Astrocyte (in vitro differentiated cells and primary cell): ENCODE measurements around the gene LRRC4. TPM values are rescaled to one million over a fixed set of nuclear protein-coding genes. Genes with fewer than 3 reads are reported as not detected.

Experiments used
- DNase-seq: peaks from one replicate; pipeline ENCODE4 v3.0.0-alpha.2; 2010; ENCODE audit warnings: low read depth
- FAIRE-seq: peaks from 2 replicates; lab custom pipeline; 2011; peaks lifted over from hg19 to GRCh38; lab: Jason Lieb, UNC
- H2AFZ ChIP-seq: 2 replicates; pipeline ENCODE4 v1.6.0; 2012; ENCODE audit warnings: low read depth, low read length, inconsistent platforms
- H3K27ac ChIP-seq: 2 replicates; pipeline ENCODE4 v1.5.1; 2011; ENCODE audit warnings: low read depth, low read length, inconsistent platforms
- H3K27me3 ChIP-seq: 2 replicates; pipeline ENCODE4 v1.6.0; 2011; ENCODE audit warnings: low read length, inconsistent platforms; ENCODE audit not compliant: insufficient read depth
- H3K36me3 ChIP-seq: 2 replicates; pipeline ENCODE4 v1.5.1; 2011; ENCODE audit warnings: low read length, inconsistent platforms; ENCODE audit not compliant: insufficient read depth
- H3K4me1 ChIP-seq: 2 replicates; pipeline ENCODE4 v1.5.1; 2011; ENCODE audit warnings: low read length, inconsistent platforms; ENCODE audit not compliant: insufficient read depth
- H3K4me2 ChIP-seq: 2 replicates; pipeline ENCODE4 v1.6.0; 2012; ENCODE audit warnings: low read length, inconsistent platforms
- H3K4me3 ChIP-seq: 2 replicates; pipeline ENCODE4 v1.5.1; 2011; ENCODE audit warnings: low read depth, mild to moderate bottlenecking, low read length, inconsistent platforms; ENCODE audit not compliant: insufficient read depth
- H3K79me2 ChIP-seq: 2 replicates; pipeline ENCODE4 v1.6.0; 2012; ENCODE audit warnings: mild to moderate bottlenecking, low read length, inconsistent platforms; ENCODE audit not compliant: insufficient read depth
- H3K9ac ChIP-seq: 2 replicates; pipeline ENCODE4 v1.6.0; 2012; ENCODE audit warnings: mild to moderate bottlenecking, low read length, inconsistent platforms
- H3K9me3 ChIP-seq: 2 replicates; pipeline ENCODE4 v1.5.1; 2012; ENCODE audit warnings: low read depth, mild to moderate bottlenecking, low read length, inconsistent platforms; ENCODE audit not compliant: insufficient read depth
- H4K20me1 ChIP-seq: 2 replicates; pipeline ENCODE4 v1.6.0; 2012; ENCODE audit warnings: low read length, inconsistent platforms; ENCODE audit not compliant: insufficient read depth
- H3K27ac Mint-ChIP-seq: one replicate; pipeline ENCODE4 v1.8.0; 2021; ENCODE audit warnings: mild to moderate bottlenecking, mixed read lengths; ENCODE audit not compliant: unreplicated experiment
- H3K27me3 Mint-ChIP-seq: one replicate; pipeline ENCODE4 v1.8.0; 2021; ENCODE audit warnings: low read depth, mixed read lengths; ENCODE audit not compliant: unreplicated experiment
- H3K36me3 Mint-ChIP-seq: one replicate; pipeline ENCODE4 v1.8.0; 2021; ENCODE audit warnings: low read depth, mixed read lengths; ENCODE audit not compliant: unreplicated experiment
- H3K4me1 Mint-ChIP-seq: one replicate; pipeline ENCODE4 v1.8.0; 2021; ENCODE audit warnings: low read depth, mixed read lengths; ENCODE audit not compliant: unreplicated experiment
- H3K4me3 Mint-ChIP-seq: one replicate; pipeline ENCODE4 v1.8.0; 2021; ENCODE audit warnings: mild to moderate bottlenecking, moderate library complexity, mixed read lengths; ENCODE audit not compliant: unreplicated experiment
- H3K9me3 Mint-ChIP-seq: one replicate; pipeline ENCODE4 v1.8.0; 2021; ENCODE audit warnings: mild to moderate bottlenecking, mixed read lengths; ENCODE audit not compliant: unreplicated experiment
- CTCF ChIP-seq: IDR thresholded peaks from 2 replicates; pipeline ENCODE4 v1.5.1; 2011; ENCODE audit warnings: low read depth, mild to moderate bottlenecking, inconsistent platforms, low read length, moderate library complexity; ENCODE audit not compliant: insufficient read depth
- EZH2 ChIP-seq: IDR thresholded peaks from 2 replicates; pipeline ENCODE4 v1.6.1; 2012; ENCODE audit warnings: mild to moderate bottlenecking, low read length, inconsistent platforms; ENCODE audit not compliant: insufficient read depth
- total RNA-seq: library from RNA; stranded (reverse); gene quantifications from 2 replicates; pipeline ENCODE4 v1.2.1, GENCODE V29; 2021

The LRRC4 gene
- total RNA-seq, 1 donor from 2014 or later: 4.4 TPM

- H3K9me3 ChIP-seq: no peaks in the 10 kb centered on the region
- FAIRE-seq (no peak), DNase-seq (peak; percentile 80)
- peaks cover 55% of the 10 kb centered on the region for H3K4me1 Mint-ChIP-seq
- no peak overlapping the region for H3K27ac ChIP-seq
- no peaks in the 10 kb centered on the region for H3K36me3 ChIP-seq
- peak overlapping the region; percentile 39 for H3K9ac ChIP-seq
- H3K79me2 ChIP-seq: peaks cover 6% of the 10 kb centered on the region
- peak overlapping the region; percentile 40 for H3K4me2 ChIP-seq
- H3K4me1 ChIP-seq: peaks cover 38% of the 10 kb centered on the region
- peaks cover 91% of the 10 kb centered on the region for H4K20me1 ChIP-seq
- no peak overlapping the region for H3K4me3 ChIP-seq
- no peak for TF ChIP-seq CTCF
- no peak for TF ChIP-seq EZH2
- H3K4me3 Mint-ChIP-seq: peak overlapping the region; percentile 31
- H3K9me3 Mint-ChIP-seq: no peaks in the 10 kb centered on the region
- no peak overlapping the region for H2AFZ ChIP-seq
- H3K27ac Mint-ChIP-seq: peak overlapping the region; percentile 92
- H3K27me3 ChIP-seq: no peaks in the 10 kb centered on the region
- peaks cover 5% of the 10 kb centered on the region for H3K36me3 Mint-ChIP-seq
- no peaks in the 10 kb centered on the region for H3K27me3 Mint-ChIP-seq
These were observed 8.4 kb downstream of the LRRC4 start for GRCh38 chr7:128022631-128023532.

DNA sequence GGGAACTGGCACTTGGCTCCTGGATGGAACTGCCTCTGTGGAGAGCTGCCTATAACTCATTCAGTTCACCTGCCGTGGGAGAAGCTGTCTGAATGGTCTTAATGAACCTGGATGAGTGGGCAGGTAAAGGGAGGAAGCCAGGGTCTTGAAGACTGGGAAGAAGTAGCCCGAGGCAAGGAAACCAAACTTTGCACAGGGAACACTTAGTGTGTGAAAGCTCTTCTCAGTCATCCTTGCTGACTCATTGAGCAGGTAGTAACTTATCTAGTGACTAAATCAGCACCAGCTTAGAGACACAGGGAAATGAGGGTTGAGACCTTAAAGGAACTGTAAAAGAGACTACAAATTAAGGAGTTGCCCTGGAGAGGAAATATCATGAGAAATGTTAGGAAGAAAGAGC, 9.9 kb downstream of the LRRC4 start:
- Mint-ChIP-seq H3K36me3 (peaks cover 8% of the 10 kb centered on the region), H3K9me3 (no peaks in the 10 kb centered on the region), H3K4me1 (peaks cover 46% of the 10 kb centered on the region), H3K4me3 (no peak overlapping the region), H3K27ac (peak overlapping the region; percentile 29), H3K27me3 (no peaks in the 10 kb centered on the region)
- H3K27ac ChIP-seq: no peak overlapping the region
- DNase-seq: no peak
- peaks cover 92% of the 10 kb centered on the region for H4K20me1 ChIP-seq
- no peak overlapping the region for H3K4me2 ChIP-seq
- H3K9ac ChIP-seq: no peak overlapping the region
- peaks cover 42% of the 10 kb centered on the region for H3K4me1 ChIP-seq
- H3K79me2 ChIP-seq: peaks cover 6% of the 10 kb centered on the region
- no peaks in the 10 kb centered on the region for H3K9me3 ChIP-seq
- H3K4me3 ChIP-seq: no peak overlapping the region
- no peak for FAIRE-seq
- no peak for TF ChIP-seq CTCF
- TF ChIP-seq EZH2: no peak
- no peaks in the 10 kb centered on the region for H3K36me3 ChIP-seq
- no peaks in the 10 kb centered on the region for H3K27me3 ChIP-seq
- no peak overlapping the region for H2AFZ ChIP-seq

DNA sequence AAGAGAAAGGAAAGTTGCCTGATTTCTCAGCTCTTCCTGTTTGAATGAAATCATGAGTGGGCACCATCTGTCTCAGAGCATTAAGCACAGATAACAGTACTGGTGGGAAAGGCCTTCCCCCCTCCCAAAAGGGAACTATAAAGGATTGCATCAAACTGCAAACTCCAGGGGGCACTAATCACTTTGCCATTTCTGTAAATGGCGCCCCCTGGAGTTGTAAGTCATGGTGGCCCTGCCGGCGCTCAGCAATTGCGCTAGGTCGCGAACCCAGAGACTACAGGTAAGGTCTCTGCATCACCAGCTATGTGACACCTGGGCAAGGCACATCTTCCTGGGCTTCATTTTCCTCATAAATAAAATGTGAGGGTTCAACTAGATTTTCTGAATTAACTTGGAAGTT, 11.1 kb downstream of the LRRC4 start:
- Mint-ChIP-seq H3K9me3 (no peaks in the 10 kb centered on the region), H3K27ac (no peak overlapping the region), H3K4me3 (no peak overlapping the region), H3K4me1 (peaks cover 34% of the 10 kb centered on the region), H3K36me3 (peaks cover 8% of the 10 kb centered on the region), H3K27me3 (no peaks in the 10 kb centered on the region)
- Histone ChIP-seq H3K9ac (no peak overlapping the region), H4K20me1 (peaks cover 91% of the 10 kb centered on the region), H3K36me3 (no peaks in the 10 kb centered on the region), H3K27me3 (no peaks in the 10 kb centered on the region), H3K4me2 (no peak overlapping the region), H3K79me2 (peaks cover 6% of the 10 kb centered on the region), H3K27ac (no peak overlapping the region), H3K4me1 (peaks cover 33% of the 10 kb centered on the region), H3K4me3 (no peak overlapping the region), H2AFZ (no peak overlapping the region), H3K9me3 (no peaks in the 10 kb centered on the region)
- DNase-seq (no peak), FAIRE-seq (no peak)
- TF ChIP-seq EZH2: no peak
- no peak for TF ChIP-seq CTCF
